HFF-Myc (cell line): ENCODE data around the gene SLC35F4.

Experiments
- DNase-seq: peaks from one replicate; pipeline ENCODE4 v3.0.0-alpha.2; 2011; ENCODE audit warnings: low read depth; ENCODE audit errors: extremely low read depth
- H3K4me3 ChIP-seq: replicated peaks from 2 replicates; pipeline ENCODE4 v1.5.1; 2011; ENCODE audit warnings: low read depth, mild to moderate bottlenecking, control low read depth, low read length
- CTCF ChIP-seq: IDR thresholded peaks from 2 replicates; pipeline ENCODE4 v1.5.1; 2012; ENCODE audit warnings: mild to moderate bottlenecking, low read depth, low read length, control low read depth; ENCODE audit errors: missing control alignments

The SLC35F4 gene

DNA sequence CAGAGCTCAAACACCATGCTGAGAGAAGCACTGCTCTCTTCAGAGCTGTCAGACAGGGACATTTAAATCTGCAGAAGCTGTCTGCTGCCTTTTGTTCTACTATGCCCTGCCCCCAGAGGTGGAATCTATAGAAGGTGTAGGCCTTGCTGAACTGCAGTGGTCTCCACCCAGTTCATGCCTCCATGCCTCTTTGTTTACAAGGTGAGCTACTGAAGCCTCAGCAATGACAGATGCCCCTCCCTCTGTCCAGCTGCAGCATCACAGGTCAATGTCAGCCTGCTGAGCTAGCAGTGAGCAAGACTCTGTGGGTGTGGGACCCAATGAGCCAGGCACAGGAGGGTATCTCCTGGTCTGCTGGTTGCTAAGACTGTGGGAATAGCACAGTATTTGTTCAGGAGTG lies 346.8 kb downstream of the SLC35F4 start:
- no peak for TF ChIP-seq CTCF
- H3K4me3 ChIP-seq: no peak overlapping the region
- DNase-seq: no peak
